GM12892 (cell line): Measurements from ENCODE around the gene ATG4D.

Experiments used
- POLR2A ChIP-seq: IDR thresholded peaks from 2 replicates; pipeline ENCODE4 v1.6.1; 2011; ENCODE audit warnings: low read depth, low read length, control low read depth
- POLR2AphosphoS5 ChIP-seq: IDR thresholded peaks from 2 replicates; pipeline ENCODE4 v1.6.1; 2011; ENCODE audit warnings: low read depth, low read length, control low read depth

DNA sequence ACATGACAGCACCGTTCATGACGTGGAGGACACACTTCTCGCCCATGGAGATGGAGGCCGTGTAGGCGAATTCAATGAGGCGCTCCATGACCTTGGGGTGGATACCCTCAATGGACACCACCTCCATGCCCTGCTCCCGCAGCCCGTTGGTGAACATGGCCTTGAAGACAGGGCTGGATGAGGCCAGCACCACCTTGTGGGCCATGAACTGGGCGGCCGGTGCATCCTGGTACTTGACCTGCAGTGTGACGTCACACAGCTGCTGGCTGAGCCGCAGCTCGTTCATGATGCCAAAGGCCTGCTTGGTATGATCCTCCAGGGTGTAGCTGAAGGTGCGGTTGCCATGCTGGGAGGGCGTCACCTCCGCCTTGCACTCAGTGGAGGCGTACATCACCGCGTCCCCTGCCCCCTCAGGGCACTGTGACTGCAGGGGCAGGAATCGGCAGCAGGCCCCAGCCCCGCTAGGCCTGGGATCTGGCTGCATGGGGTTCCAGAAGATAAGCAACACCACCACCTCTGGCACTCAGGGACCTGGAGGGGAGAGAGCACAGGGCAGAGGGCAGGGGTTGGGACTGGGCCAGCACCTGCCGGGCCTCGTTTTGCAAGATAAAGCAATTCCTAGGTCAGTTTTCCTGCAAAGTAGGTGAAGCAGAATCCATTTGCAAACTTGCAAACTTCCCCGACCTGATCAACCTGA is 44.0 kb upstream of the ATG4D start:
- TF ChIP-seq POLR2A, result no peak
- TF ChIP-seq POLR2AphosphoS5, result 0 out of 2 replicates have a peak, but pooled peaks have one; percentile 9
